SK-N-SH (cell line): ENCODE measurements around the gene DNAJC18.

Experiments used
- CHD2 ChIP-seq: fragments of 150-350 bp; IDR thresholded peaks from 2 replicates; pipeline ENCODE4 v1.6.1; 2018; ENCODE audit warnings: low read length; ENCODE audit not compliant: partially characterized antibody
- ELF1 ChIP-seq: IDR thresholded peaks from 2 replicates; pipeline ENCODE4 v1.4.0; 2012
- GABPA ChIP-seq: IDR thresholded peaks from 2 replicates; pipeline ENCODE4 v1.4.0; 2012; ENCODE audit warnings: low read depth, mild to moderate bottlenecking
- NRF1 ChIP-seq: IDR thresholded peaks from 2 replicates; pipeline ENCODE4 v1.6.1; 2012; ENCODE audit warnings: low read depth, mild to moderate bottlenecking, low read length
- SMC3 ChIP-seq: IDR thresholded peaks from 2 replicates; pipeline ENCODE4 v1.6.1; 2012; ENCODE audit warnings: low read depth, low read length, improper control_type of control experiment
- TEAD4 ChIP-seq: IDR thresholded peaks from 2 replicates; pipeline ENCODE4 v1.4.0; 2012; ENCODE audit warnings: mild to moderate bottlenecking, borderline replicate concordance; ENCODE audit not compliant: insufficient read depth
- TF ChIP-seq, protein P1 (sequence below): IDR thresholded peaks from 2 replicates; pipeline ENCODE4 v1.6.1; 2012; ENCODE audit warnings: mild to moderate bottlenecking, low read depth, low read length, moderate library complexity
- TF ChIP-seq, protein P2 (sequence below): fragments of 200-600 bp; sonication (generic); IDR thresholded peaks from 2 replicates; pipeline ENCODE4 v1.6.1; 2017; ENCODE audit warnings: antibody characterized with exemption, mild to moderate bottlenecking, moderate library complexity
- TF ChIP-seq, protein P3 (sequence below): fragments of 150-350 bp; IDR thresholded peaks from 2 replicates; pipeline ENCODE4 v1.6.1; 2017; ENCODE audit warnings: antibody characterized with exemption, low read length, low read depth, borderline replicate concordance

DNA sequence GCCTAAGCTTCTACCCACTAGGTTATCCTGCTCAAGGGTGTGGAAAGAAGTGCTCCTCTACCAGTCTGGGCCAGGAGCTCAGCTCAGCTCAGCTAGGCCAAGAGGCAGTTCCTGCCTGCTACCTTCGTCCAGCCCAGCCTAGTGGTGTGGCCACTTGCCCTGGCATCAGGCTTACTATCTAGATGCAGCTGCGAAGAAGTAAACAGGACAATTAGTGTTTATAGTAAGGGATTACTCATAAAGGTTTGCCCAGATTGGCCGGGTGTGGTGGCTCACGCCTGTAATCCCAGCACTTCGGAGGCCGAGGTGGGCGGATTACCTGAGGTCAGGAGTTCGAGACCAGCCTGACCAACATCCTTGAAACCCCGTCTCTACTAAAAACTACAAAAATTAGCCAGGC is 22.7 kb downstream of the DNAJC18 start:
- TF ChIP-seq TEAD4 (no peak), NRF1 (no peak), SMC3 (no peak), CHD2 (no peak), ELF1 (no peak), GABPA (no peak)
- TF ChIP-seq, protein P1, sequence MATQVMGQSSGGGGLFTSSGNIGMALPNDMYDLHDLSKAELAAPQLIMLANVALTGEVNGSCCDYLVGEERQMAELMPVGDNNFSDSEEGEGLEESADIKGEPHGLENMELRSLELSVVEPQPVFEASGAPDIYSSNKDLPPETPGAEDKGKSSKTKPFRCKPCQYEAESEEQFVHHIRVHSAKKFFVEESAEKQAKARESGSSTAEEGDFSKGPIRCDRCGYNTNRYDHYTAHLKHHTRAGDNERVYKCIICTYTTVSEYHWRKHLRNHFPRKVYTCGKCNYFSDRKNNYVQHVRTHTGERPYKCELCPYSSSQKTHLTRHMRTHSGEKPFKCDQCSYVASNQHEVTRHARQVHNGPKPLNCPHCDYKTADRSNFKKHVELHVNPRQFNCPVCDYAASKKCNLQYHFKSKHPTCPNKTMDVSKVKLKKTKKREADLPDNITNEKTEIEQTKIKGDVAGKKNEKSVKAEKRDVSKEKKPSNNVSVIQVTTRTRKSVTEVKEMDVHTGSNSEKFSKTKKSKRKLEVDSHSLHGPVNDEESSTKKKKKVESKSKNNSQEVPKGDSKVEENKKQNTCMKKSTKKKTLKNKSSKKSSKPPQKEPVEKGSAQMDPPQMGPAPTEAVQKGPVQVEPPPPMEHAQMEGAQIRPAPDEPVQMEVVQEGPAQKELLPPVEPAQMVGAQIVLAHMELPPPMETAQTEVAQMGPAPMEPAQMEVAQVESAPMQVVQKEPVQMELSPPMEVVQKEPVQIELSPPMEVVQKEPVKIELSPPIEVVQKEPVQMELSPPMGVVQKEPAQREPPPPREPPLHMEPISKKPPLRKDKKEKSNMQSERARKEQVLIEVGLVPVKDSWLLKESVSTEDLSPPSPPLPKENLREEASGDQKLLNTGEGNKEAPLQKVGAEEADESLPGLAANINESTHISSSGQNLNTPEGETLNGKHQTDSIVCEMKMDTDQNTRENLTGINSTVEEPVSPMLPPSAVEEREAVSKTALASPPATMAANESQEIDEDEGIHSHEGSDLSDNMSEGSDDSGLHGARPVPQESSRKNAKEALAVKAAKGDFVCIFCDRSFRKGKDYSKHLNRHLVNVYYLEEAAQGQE = no peak
- TF ChIP-seq, protein P2, sequence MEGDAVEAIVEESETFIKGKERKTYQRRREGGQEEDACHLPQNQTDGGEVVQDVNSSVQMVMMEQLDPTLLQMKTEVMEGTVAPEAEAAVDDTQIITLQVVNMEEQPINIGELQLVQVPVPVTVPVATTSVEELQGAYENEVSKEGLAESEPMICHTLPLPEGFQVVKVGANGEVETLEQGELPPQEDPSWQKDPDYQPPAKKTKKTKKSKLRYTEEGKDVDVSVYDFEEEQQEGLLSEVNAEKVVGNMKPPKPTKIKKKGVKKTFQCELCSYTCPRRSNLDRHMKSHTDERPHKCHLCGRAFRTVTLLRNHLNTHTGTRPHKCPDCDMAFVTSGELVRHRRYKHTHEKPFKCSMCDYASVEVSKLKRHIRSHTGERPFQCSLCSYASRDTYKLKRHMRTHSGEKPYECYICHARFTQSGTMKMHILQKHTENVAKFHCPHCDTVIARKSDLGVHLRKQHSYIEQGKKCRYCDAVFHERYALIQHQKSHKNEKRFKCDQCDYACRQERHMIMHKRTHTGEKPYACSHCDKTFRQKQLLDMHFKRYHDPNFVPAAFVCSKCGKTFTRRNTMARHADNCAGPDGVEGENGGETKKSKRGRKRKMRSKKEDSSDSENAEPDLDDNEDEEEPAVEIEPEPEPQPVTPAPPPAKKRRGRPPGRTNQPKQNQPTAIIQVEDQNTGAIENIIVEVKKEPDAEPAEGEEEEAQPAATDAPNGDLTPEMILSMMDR = no peak
- TF ChIP-seq, protein P3, sequence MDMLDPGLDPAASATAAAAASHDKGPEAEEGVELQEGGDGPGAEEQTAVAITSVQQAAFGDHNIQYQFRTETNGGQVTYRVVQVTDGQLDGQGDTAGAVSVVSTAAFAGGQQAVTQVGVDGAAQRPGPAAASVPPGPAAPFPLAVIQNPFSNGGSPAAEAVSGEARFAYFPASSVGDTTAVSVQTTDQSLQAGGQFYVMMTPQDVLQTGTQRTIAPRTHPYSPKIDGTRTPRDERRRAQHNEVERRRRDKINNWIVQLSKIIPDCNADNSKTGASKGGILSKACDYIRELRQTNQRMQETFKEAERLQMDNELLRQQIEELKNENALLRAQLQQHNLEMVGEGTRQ = no peak
